Colon (tissue), 2 donors: ENCODE measurements around the gene BMF.

Source experiments
- FAIRE-seq: peaks from 2 replicates; lab custom pipeline; 2012; peaks lifted over from hg19 to GRCh38; lab: Jason Lieb, UNC
- donor health status: control.
- donor health status: control.

The BMF gene

GRCh38 chr15:40103864-40104271, 4.8 kb downstream of the BMF start:
- FAIRE-seq: no peak

DNA sequence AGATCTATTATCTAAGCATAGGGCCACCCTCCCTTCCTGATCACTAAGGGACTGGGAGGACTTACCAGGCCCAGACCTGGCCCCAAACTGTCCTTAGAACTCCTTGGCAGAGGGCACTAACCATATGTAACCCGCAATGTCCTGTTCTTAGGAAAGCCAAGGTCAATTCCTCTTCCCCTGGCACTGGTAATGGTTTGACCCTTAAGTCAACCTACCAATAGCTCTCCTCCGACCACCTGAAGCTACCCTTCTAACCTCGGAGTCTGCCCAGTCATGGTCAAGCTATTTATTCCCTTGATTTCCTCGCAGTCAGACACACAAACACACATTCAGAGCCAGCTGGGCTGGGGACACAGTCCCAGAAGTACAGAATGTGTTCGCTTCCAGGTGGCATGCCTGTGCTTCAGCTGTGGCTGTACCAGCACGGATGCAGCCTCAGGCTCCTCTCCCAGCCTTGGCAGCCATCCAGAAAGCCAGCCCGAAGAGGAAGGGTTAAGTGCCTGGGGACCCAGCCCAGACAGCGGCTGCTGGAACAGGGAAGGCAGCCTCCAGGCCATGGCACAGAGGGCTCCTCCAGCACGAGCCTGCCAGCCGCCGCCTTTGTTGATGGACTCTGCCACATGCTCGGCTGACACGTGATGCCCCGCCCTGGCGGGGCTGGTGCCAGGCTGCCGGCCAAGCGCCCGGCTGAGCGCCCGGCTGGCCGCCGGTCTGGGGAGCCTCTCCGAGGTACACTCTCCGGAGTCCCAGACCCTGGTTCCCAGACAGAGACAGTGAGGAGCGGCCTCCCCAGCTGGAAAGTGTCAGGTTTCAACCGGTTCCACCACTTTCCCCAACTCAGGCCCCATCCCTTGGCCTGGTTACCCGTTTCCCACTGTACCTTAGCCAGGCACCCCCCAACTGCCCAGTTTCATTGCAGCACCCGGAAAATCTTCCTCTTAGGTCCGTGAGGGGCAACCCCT, 5.5 kb downstream of the BMF start:
- no peak for FAIRE-seq

DNA sequence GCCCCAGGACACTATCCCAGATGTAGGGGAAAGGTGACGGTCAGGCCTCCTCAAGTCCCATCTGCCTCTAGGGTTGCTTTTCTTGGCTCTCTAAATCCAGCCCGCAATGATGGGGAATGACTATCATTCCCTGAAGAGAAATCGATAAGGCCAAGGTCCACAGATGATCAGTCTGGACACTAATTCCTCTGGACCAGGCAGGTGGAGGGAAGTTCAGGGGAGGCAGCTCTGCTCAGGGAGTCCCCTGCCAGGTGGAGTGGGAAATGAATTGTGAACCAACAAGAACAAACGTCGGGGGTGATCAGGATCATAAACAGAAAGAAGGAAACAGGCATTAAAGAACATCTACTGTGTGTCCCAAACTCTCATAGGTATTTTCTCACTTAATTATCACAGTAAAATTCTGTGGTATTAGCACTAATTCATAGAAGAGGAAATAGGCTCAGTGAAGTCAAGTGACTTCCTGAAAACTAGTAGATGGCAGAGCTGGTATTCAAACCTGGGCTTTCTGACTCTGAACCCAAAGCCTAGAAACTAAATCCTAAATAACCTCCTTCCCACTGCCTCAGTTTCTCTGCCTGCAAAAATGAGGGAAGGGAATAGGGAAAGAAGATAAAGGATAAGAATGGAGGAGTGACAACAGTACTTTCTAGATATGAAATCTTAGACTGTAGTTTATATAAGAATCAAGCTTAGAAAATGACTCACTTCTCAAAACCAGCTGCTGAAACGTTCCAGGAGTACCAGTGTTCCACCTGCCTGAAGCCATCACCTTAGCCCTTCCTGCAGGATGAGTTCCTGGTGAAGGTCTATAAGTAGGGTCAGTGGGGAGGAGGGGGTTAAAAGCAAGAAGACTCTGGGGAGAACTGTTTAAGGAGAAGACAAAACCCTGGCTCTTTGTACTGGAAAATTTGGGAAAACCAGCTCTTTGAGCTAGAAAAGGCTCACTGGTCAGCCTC, 7.5 kb downstream of the BMF start:
- no peak for FAIRE-seq

DNA sequence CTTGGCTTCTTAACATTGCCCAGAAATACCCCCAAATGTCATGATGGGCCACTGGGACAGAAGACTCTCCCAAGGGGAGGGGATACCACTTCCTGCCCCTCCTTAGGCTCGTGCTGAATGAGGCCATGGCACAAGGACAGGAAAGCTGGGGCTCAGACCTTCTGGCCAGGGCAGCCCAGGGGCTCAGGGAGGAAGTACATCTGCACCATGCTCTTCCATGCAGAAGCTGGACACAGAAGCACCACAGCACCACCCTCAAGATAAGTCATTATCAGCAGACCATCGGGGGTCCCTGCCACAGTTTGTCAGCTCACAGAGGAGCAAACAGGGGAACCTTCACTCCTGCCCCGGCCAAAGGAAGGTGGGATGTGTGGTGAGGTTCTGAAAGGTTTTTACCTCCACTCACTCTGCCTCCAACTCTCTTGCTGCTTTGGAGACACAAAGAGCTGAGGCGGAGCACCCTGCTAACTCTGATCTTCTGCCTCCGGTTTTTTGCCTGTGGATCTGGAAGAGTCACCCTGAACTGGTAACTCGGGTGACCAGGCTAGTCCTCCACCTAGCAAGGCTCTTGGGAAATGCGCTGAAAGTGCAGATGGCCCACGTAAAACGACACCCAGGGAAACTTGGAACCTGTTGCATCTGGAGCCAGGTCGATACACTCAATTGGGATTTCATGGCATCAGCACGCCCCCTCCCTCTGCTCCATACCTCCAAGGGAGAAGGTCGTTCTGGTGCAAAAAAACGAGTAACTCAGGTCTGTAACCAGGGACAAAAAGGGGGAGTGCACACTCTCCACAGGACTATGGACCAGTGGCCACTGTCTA, 8.3 kb downstream of the BMF start:
- FAIRE-seq: no peak

GRCh38 chr15:40098489-40099261, 10.0 kb downstream of the BMF start:
- no peak for FAIRE-seq

GRCh38 chr15:40097968-40098476, 10.7 kb downstream of the BMF start:
- no peak for FAIRE-seq

DNA sequence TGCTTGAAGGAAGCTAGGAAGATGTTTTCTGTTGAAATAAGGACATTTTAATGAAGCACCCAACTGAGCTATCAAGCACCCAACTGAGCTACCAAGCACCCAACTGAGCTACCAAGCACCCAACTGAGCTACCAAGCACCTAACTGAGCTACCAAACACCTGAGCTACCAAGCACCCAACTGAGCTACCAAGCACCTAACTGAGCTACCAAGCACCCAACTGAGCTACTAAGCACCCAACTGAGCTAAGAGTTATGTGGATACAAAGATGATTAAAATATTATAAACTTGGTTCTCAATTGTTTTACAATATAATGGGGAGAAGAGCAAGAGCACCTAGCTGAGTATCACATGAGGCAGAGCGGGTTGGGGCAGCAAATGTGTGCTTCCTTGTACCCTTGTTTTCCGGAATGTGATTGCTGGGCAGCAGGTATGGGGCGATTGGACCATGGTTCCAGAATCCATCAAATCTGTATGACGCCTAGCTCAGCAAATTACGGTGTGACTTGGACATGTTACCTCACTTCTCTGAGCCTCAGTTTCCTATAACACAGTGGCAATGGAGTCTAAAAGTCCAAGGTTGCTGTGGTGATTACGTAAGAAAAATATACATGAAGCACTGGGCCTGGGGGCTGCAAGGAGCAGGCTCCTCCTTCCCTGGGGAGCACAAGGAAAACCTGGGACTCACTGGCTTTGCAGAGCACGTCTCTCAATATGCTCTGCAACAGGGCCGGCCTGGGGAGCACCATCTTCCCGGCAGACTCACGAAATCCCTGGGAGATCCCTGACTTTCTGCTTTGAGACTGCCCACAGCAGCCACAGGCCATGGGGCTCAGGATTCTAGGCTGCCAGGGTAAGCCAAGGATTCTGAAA, 11.3 kb downstream of the BMF start:
- no peak for FAIRE-seq

- FAIRE-seq: no peak
Observed at GRCh38 chr15:40096094-40096891, 12.4 kb downstream of the BMF start.

- no peak for FAIRE-seq
Observed at GRCh38 chr15:40095371-40096093, 13.1 kb downstream of the BMF start.

DNA sequence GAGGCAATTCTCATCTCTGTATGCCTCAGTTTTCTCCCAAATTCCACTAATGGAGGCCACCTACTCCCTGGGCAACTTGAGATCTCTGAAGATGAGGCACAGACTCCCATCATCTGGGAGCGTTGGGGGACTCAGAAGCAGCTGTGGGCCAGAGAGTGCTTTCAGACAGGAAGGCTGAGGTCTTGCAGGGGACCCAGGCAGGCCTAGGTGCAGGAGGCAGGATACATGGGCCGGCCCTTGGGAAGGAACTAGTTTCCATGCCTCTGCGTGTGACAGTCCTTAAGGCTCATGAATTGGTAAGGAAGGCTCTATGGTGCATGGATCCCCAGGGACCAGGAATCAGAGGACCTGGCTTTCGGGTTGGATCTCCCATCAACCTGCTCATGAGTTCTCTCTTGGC, 14.5 kb downstream of the BMF start:
- FAIRE-seq: no peak

DNA sequence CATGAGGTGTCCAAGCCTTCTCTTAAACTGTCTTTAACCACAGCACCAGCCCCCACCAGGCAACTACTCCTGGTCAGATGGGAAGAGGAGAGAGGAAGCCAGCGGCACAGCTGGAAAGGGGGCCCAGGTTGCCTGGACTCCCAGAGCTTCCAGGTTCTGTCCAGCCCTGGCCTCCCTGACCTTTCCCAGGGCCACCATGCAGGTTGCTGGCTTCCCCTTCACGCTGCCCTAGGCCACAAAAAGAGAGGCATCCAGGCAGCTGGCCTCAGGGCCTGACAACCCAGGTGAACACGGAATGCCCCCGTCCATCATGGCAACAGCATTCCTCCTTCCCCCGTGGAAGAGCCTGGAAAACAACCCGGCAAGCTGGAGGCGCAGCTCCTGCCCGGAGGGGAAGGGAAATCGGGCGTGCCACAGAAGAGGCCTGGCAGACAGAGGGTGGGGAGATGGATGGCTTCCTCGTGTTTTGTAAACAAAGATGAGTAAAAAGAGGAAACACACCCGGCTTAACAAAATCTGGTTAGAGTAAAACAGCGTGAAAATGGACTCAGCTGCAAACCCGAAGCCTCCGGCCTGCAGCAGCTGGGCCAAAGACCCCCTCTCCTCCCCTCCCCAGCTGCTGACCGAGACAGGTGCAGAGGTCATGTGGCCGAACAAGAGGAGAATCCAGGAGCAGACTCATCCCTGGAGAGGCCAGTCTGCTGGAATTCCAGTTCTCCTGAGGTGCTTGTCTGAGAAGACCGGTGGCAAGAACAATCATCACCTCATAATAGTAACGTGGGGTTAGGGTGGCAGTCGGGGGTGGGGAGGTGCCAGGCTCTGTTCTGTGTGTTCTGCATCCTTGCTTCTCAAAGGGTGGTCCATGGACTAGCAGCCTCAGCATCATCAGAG, 15.5 kb downstream of the BMF start:
- FAIRE-seq: no peak

DNA sequence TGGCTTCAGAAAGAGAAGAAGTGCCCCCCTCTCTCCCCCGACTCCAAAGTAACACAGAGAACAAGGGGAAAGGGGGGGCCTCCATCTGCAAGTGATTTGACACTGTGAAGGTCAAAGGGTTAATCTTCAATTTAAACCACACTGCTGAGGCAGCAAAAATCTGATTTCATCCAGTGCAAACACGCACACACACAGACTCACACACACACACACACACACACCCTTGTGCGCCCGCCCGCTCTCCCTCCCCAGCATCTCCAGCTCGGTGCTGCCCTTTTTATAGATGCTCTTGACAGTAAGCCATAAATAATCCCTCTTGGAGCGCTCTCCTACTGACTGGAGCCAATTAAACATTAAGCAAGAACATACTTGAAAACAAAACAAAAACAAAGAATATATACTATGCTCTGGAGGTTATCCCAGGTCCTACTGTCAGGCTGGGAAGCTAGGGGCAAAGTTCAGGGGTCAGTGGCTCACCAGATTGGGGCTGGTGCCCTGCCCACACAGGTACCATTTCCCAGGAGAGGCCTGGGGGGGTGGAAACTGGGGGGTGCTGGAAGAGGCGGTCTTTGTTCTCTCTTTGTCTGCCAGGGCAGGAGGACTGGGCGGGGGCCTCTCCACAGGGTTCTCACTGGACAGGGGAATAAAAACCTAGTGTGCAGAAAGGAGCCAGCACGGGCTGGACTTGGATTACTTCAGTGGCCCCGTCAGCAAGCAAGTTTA, 16.3 kb downstream of the BMF start:
- FAIRE-seq: no peak

DNA sequence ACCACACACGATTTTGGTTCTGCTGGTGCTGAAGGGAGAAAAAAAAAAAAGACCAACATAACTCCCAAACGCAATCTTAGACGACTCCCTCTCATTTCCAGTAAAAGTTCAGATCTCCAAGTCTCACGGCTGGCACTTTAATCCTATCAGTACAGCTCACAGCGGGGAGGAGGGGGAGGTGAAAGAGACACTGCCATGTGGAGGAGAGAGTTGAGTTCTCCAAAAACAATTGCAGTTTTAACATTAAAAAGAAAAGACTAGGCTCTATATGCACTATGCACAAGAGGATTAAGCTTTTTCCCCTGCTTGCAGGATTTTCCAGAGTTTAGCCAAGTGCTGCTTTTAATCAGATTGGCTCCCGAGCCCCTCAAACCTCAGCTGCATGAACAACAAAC, 16.8 kb downstream of the BMF start:
- no peak for FAIRE-seq

GRCh38 chr15:40090774-40091455, 17.8 kb downstream of the BMF start:
- no peak for FAIRE-seq

GRCh38 chr15:40088929-40089755, 19.5 kb downstream of the BMF start:
- FAIRE-seq: no peak
